NCI-H460 (cell line): ENCODE data around the gene AIF1L. TPM values are rescaled to one million over a fixed set of nuclear protein-coding genes. Genes with fewer than 3 reads are reported as not detected.

Experiments used
- DNase-seq: peaks from one replicate; pipeline ENCODE4 v3.0.0-alpha.2; 2016; ENCODE audit warnings: low read depth; ENCODE audit errors: extremely low read depth
- small RNA-seq, 2 experiments: library from RNA; depleted of rRNA; stranded (forward); fragments of <200 nt; gene quantifications; one replicate each; pipeline ENCODE3, GENCODE V24; 2014
- total RNA-seq: library from RNA; depleted of rRNA; stranded (reverse); fragments of >200 nt; shearing (Covaris generic); gene quantifications from 2 replicates; pipeline ENCODE4 v1.2.3, GENCODE V29; 2014; rRNA removed

Gene AIF1L
- total RNA-seq, 1 experiment from 2014 or later = 5.0 TPM

DNA sequence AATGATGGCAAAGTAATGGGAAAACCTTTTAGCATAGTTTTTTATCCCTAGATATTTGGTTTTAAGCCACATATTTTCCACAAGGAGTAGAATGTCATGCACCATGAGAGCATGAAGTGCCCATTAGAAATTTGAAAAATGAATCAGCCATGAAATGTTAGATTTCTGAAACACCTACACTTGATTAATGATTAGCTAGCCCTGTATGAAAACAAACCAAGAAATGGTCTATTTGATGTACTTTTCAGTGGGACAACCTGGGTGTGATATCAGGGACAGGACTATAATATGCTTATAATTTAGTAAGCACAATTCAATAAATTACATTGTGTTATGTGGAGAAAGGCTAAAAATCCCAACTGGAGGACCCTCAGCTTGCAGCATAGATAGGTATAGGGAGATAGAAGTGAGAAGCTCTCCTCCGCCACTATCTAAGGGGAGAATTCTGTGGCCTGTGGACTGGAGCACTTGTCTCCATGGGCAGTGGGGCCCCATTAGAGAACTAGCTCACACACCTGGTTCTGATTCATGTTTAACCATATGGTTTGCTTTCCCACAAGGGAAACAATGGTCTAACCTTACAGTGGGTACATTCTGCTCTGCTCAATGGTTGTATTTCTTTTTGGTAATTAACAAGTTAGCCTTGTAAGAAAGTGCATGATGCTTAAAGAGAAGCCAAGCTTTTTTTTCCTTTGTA, 64.2 kb downstream of the AIF1L start:
- DNase-seq = no peak

GRCh38 chr9:131161585-131161984, 65.3 kb downstream of the AIF1L start:
- DNase-seq = no peak

GRCh38 chr9:131162886-131163285, 66.6 kb downstream of the AIF1L start:
- no peak for DNase-seq

GRCh38 chr9:131165523-131165922, 69.2 kb downstream of the AIF1L start:
- no peak for DNase-seq

- DNase-seq = no peak
Observed at GRCh38 chr9:131167146-131167692, 70.9 kb downstream of the AIF1L start.

GRCh38 chr9:131167936-131168335, 71.6 kb downstream of the AIF1L start:
- no peak for DNase-seq

DNA sequence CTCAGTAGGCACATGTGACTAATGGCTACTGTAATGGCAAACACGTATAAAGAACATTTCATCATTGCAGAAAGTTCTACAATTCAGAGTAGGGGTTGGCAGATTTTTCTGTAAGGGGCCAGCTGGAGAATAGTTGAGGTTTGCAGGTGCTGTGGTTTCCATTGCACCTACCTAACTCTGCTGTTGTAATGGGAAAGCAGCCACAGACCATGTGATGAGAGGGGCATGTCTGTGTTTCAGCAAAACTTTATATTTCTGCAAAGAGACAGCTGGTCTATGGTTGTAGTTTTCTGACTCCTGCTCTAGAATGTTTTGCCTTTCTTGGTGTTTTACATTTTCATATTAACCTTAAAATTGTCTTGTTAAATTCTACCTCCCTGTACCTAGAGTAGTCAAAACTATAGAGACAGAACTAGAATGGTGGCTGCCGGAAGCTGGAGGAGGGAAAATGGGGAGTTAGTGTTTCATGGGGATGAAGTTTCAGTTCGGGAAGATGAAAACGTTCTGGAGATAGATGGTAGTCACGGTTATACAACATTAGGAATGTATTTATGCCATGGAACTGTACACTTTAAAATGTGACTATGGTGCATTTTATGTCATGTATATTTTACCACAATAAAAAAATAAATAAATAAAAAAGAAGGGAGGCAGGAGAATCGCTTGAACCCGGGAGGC, 73.4 kb downstream of the AIF1L start:
- no peak for DNase-seq

Small RNA genes within 50 kb of the gene (small RNA-seq; reads per million reads assigned to genes)
- gene RNU6-881P = 0 reads per million in 2 experiments

Other genes starting within 250 kb of the AIF1L start
- not detected in 2 replicates for gene QRFP, start 199.7 kb upstream of the AIF1L start, total RNA-seq
- gene FIBCD1, start 157.3 kb upstream of the AIF1L start, total RNA-seq = 14.3 and 14.6 TPM in 2 replicates
- gene LAMC3, start 87.4 kb upstream of the AIF1L start, total RNA-seq = 8.9 and 9.2 TPM in 2 replicates
- 12.9 and 17.2 TPM in 2 replicates for gene NUP214, start 29.1 kb downstream of the AIF1L start, total RNA-seq
- gene FAM78A, start 180.0 kb downstream of the AIF1L start, total RNA-seq = 0.72 and 1.1 TPM in 2 replicates
- 0.10 and 0.14 TPM in 2 replicates for gene PLPP7, start 193.2 kb downstream of the AIF1L start, total RNA-seq